ENCODE data around the gene STXBP5. TPM values are rescaled to one million over a fixed set of nuclear protein-coding genes. Genes with fewer than 3 reads are reported as not detected.

Gene STXBP5
- polyA plus RNA-seq, 2 donors = 8.6 to 15.2 TPM

DNA sequence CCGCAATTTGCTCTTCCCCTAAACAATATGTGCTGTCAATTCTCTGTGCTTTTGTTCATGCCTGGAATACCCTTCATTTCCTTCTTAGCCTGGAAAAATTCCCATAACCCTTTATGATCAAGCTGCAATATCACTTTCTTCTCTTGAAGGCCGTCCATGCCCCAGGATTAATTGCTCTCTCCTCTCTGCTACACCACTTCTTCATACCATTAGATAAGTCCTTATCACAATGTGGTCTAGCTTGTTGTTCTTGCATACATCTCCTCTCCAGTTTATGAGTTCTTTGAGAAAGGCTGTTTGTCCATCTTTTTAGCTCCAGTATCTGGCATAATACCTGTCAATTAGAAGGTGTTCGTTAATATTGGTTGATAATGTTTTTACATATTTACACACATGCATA, 193.1 kb downstream of the STXBP5 start:
- H3K36me3 ChIP-seq (ENCODE audit: control insufficient read depth in 2 of 2, insufficient read depth in 2 of 2, low read length in 1 of 2) = no peaks in the 10 kb centered on the region
- H3K27ac ChIP-seq (ENCODE audit: low read depth in 2 of 2, low read length in 1 of 2) = no peak overlapping the region
- H3K9me3 ChIP-seq (ENCODE audit: control insufficient read depth in 2 of 2, insufficient read depth in 1 of 2, low read depth in 1 of 2, low read length in 1 of 2) = peaks cover 2 to 9% of the 10 kb centered on the region in 2 donors
- H3K4me1 ChIP-seq (ENCODE audit: control insufficient read depth in 2 of 2, insufficient read depth in 2 of 2, low read length in 1 of 2) = no peaks in the 10 kb centered on the region
- WGBS, 2 donors = 88 to 92% methylated on average over 3 of the region's 3 CpGs
- H3K4me3 ChIP-seq (ENCODE audit: low read depth in 1 of 2, low read length in 2 of 2) = no peak overlapping the region
- peaks cover 0 to 3% of the 10 kb centered on the region in 2 donors for H3K27me3 ChIP-seq (ENCODE audit: control insufficient read depth in 1 of 2, insufficient read depth in 2 of 2, low read length in 2 of 2)

GRCh38 chr6:147400968-147401367, 196.8 kb downstream of the STXBP5 start:
- H3K27ac ChIP-seq (ENCODE audit: low read depth in 2 of 2, low read length in 1 of 2) = no peak overlapping the region
- H3K4me3 ChIP-seq (ENCODE audit: low read depth in 1 of 2, low read length in 2 of 2) = no peak overlapping the region
- no peaks in the 10 kb centered on the region for H3K36me3 ChIP-seq (ENCODE audit: control insufficient read depth in 2 of 2, insufficient read depth in 2 of 2, low read length in 1 of 2)
- peaks cover 2 to 9% of the 10 kb centered on the region in 2 donors for H3K9me3 ChIP-seq (ENCODE audit: control insufficient read depth in 2 of 2, insufficient read depth in 1 of 2, low read depth in 1 of 2, low read length in 1 of 2)
- peaks cover 0 to 3% of the 10 kb centered on the region in 2 donors for H3K27me3 ChIP-seq (ENCODE audit: control insufficient read depth in 1 of 2, insufficient read depth in 2 of 2, low read length in 2 of 2)
- no peaks in the 10 kb centered on the region for H3K4me1 ChIP-seq (ENCODE audit: control insufficient read depth in 2 of 2, insufficient read depth in 2 of 2, low read length in 1 of 2)

- H3K9me3 ChIP-seq (ENCODE audit: control insufficient read depth in 2 of 2, insufficient read depth in 1 of 2, low read depth in 1 of 2, low read length in 1 of 2) = peaks cover 2 to 14% of the 10 kb centered on the region in 2 donors
- WGBS, 2 donors = 92 to 95% methylated on average over 5 of the region's 5 CpGs
- H3K36me3 ChIP-seq (ENCODE audit: control insufficient read depth in 2 of 2, insufficient read depth in 2 of 2, low read length in 1 of 2) = no peaks in the 10 kb centered on the region
- no peak overlapping the region for H3K27ac ChIP-seq (ENCODE audit: low read depth in 2 of 2, low read length in 1 of 2)
- no peak overlapping the region for H3K4me3 ChIP-seq (ENCODE audit: low read depth in 1 of 2, low read length in 2 of 2)
- H3K4me1 ChIP-seq (ENCODE audit: control insufficient read depth in 2 of 2, insufficient read depth in 2 of 2, low read length in 1 of 2) = no peaks in the 10 kb centered on the region
- H3K27me3 ChIP-seq (ENCODE audit: control insufficient read depth in 1 of 2, insufficient read depth in 2 of 2, low read length in 2 of 2) = peaks cover 0 to 3% of the 10 kb centered on the region in 2 donors
These were observed 197.6 kb downstream of the STXBP5 start for GRCh38 chr6:147401779-147402178.

GRCh38 chr6:147406783-147407182, 202.6 kb downstream of the STXBP5 start:
- WGBS, 2 donors = 95 to 96% methylated on average over 26 to 27 of the region's 27 CpGs
- no peak overlapping the region for H3K27ac ChIP-seq (ENCODE audit: low read depth in 2 of 2, low read length in 1 of 2)
- H3K36me3 ChIP-seq (ENCODE audit: control insufficient read depth in 2 of 2, insufficient read depth in 2 of 2, low read length in 1 of 2) = no peaks in the 10 kb centered on the region
- peaks cover 0 to 9% of the 10 kb centered on the region in 2 donors for H3K9me3 ChIP-seq (ENCODE audit: control insufficient read depth in 2 of 2, insufficient read depth in 1 of 2, low read depth in 1 of 2, low read length in 1 of 2)
- H3K27me3 ChIP-seq (ENCODE audit: control insufficient read depth in 1 of 2, insufficient read depth in 2 of 2, low read length in 2 of 2) = no peaks in the 10 kb centered on the region
- H3K4me3 ChIP-seq (ENCODE audit: low read depth in 1 of 2, low read length in 2 of 2) = no peak overlapping the region
- no peaks in the 10 kb centered on the region for H3K4me1 ChIP-seq (ENCODE audit: control insufficient read depth in 2 of 2, insufficient read depth in 2 of 2, low read length in 1 of 2)

- Histone ChIP-seq H3K27ac (ENCODE audit: low read depth in 2 of 2, low read length in 1 of 2) (no peak overlapping the region), H3K4me1 (ENCODE audit: control insufficient read depth in 2 of 2, insufficient read depth in 2 of 2, low read length in 1 of 2) (no peaks in the 10 kb centered on the region), H3K4me3 (ENCODE audit: low read depth in 1 of 2, low read length in 2 of 2) (no peak overlapping the region), H3K27me3 (ENCODE audit: control insufficient read depth in 1 of 2, insufficient read depth in 2 of 2, low read length in 2 of 2) (no peaks in the 10 kb centered on the region), H3K9me3 (ENCODE audit: control insufficient read depth in 2 of 2, insufficient read depth in 1 of 2, low read depth in 1 of 2, low read length in 1 of 2) (peaks cover 0 to 9% of the 10 kb centered on the region in 2 donors), H3K36me3 (ENCODE audit: control insufficient read depth in 2 of 2, insufficient read depth in 2 of 2, low read length in 1 of 2) (no peaks in the 10 kb centered on the region)
- WGBS, 2 donors = 84% methylated on average over 8 of the region's 8 CpGs
These were observed 203.4 kb downstream of the STXBP5 start for GRCh38 chr6:147407571-147407970.

DNA sequence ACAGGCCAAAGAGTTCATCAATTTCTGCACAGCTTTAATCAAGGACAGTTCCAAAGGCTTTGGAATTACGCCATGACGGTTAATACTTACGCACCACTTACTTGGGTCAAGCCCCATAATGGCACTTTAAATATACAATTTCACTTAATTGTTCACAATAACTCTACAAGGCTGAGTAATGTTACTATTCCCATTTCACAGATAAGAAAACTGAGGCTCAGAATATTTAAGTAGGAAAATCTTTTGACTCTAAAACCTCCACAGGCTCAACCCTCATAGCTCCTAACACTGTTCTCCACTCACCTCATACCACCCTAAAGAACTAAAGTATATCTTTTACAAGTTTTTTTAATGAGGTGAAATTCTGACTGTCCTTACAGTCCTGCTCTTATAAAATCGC, 212.4 kb downstream of the STXBP5 start:
- 91 to 96% methylated on average over 4 of the region's 4 CpGs for WGBS, 2 donors
- Histone ChIP-seq H3K27ac (ENCODE audit: low read depth in 2 of 2, low read length in 1 of 2) (no peak overlapping the region), H3K4me1 (ENCODE audit: control insufficient read depth in 2 of 2, insufficient read depth in 2 of 2, low read length in 1 of 2) (no peaks in the 10 kb centered on the region), H3K27me3 (ENCODE audit: control insufficient read depth in 1 of 2, insufficient read depth in 2 of 2, low read length in 2 of 2) (peaks cover 0 to 3% of the 10 kb centered on the region in 2 donors), H3K9me3 (ENCODE audit: control insufficient read depth in 2 of 2, insufficient read depth in 1 of 2, low read depth in 1 of 2, low read length in 1 of 2) (no peaks in the 10 kb centered on the region), H3K4me3 (ENCODE audit: low read depth in 1 of 2, low read length in 2 of 2) (no peak overlapping the region), H3K36me3 (ENCODE audit: control insufficient read depth in 2 of 2, insufficient read depth in 2 of 2, low read length in 1 of 2) (no peaks in the 10 kb centered on the region)

GRCh38 chr6:147417954-147418353, 213.7 kb downstream of the STXBP5 start:
- WGBS, 2 donors = 92 to 93% methylated on average over 7 of the region's 7 CpGs
- Histone ChIP-seq H3K36me3 (ENCODE audit: control insufficient read depth in 2 of 2, insufficient read depth in 2 of 2, low read length in 1 of 2) (no peaks in the 10 kb centered on the region), H3K27me3 (ENCODE audit: control insufficient read depth in 1 of 2, insufficient read depth in 2 of 2, low read length in 2 of 2) (peaks cover 0 to 3% of the 10 kb centered on the region in 2 donors), H3K4me1 (ENCODE audit: control insufficient read depth in 2 of 2, insufficient read depth in 2 of 2, low read length in 1 of 2) (no peaks in the 10 kb centered on the region), H3K4me3 (ENCODE audit: low read depth in 1 of 2, low read length in 2 of 2) (no peak overlapping the region), H3K9me3 (ENCODE audit: control insufficient read depth in 2 of 2, insufficient read depth in 1 of 2, low read depth in 1 of 2, low read length in 1 of 2) (no peaks in the 10 kb centered on the region), H3K27ac (ENCODE audit: low read depth in 2 of 2, low read length in 1 of 2) (no peak overlapping the region)

DNA sequence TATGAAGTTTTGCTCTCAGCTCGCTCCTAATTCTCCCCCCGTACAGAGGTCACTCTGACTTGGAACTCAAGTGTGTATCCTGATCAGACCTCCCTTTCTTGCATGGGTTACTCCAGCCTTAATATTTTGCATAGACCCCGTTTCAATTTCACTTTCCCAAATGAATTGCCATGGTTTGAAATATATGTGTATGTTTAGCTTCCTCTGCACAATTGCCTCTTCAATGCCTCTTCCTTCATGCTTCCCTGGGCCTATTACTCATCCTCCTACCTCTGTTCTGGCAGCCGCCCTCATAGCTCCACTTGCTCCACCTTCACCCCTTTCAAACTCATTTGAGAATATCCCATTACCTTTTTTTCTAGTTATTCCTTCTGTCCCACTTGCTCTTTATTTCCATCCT, 214.3 kb downstream of the STXBP5 start:
- Histone ChIP-seq H3K36me3 (ENCODE audit: control insufficient read depth in 2 of 2, insufficient read depth in 2 of 2, low read length in 1 of 2) (no peaks in the 10 kb centered on the region), H3K27me3 (ENCODE audit: control insufficient read depth in 1 of 2, insufficient read depth in 2 of 2, low read length in 2 of 2) (peaks cover 0 to 3% of the 10 kb centered on the region in 2 donors), H3K4me3 (ENCODE audit: low read depth in 1 of 2, low read length in 2 of 2) (no peak overlapping the region), H3K27ac (ENCODE audit: low read depth in 2 of 2, low read length in 1 of 2) (no peak overlapping the region), H3K4me1 (ENCODE audit: control insufficient read depth in 2 of 2, insufficient read depth in 2 of 2, low read length in 1 of 2) (no peaks in the 10 kb centered on the region), H3K9me3 (ENCODE audit: control insufficient read depth in 2 of 2, insufficient read depth in 1 of 2, low read depth in 1 of 2, low read length in 1 of 2) (no peaks in the 10 kb centered on the region)
- WGBS, 2 donors = 69 to 72% methylated on average over 4 of the region's 4 CpGs

DNA sequence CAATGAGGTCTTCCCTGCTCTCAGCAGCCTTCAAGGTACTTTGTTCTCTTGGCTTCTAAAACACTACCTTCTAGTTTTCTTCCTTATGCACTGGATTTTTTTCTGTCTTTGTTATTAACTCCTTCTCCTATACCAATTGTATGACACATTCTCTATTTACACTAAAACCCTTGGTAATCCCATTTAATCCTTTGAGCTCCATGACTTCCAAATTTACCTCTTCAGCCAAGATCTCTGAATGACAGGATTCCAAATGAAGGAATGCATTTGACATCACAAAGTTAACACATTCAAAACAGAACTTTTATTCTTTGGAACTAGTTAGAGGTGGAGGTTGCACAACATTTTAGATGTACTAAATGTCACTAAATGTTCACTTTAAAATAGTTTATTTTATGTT, 217.7 kb downstream of the STXBP5 start:
- Histone ChIP-seq H3K27ac (ENCODE audit: low read depth in 2 of 2, low read length in 1 of 2) (no peak overlapping the region), H3K4me1 (ENCODE audit: control insufficient read depth in 2 of 2, insufficient read depth in 2 of 2, low read length in 1 of 2) (no peaks in the 10 kb centered on the region), H3K9me3 (ENCODE audit: control insufficient read depth in 2 of 2, insufficient read depth in 1 of 2, low read depth in 1 of 2, low read length in 1 of 2) (no peaks in the 10 kb centered on the region), H3K27me3 (ENCODE audit: control insufficient read depth in 1 of 2, insufficient read depth in 2 of 2, low read length in 2 of 2) (no peaks in the 10 kb centered on the region), H3K36me3 (ENCODE audit: control insufficient read depth in 2 of 2, insufficient read depth in 2 of 2, low read length in 1 of 2) (no peaks in the 10 kb centered on the region), H3K4me3 (ENCODE audit: low read depth in 1 of 2, low read length in 2 of 2) (no peak overlapping the region)

- Histone ChIP-seq H3K27me3 (ENCODE audit: control insufficient read depth in 1 of 2, insufficient read depth in 2 of 2, low read length in 2 of 2) (no peaks in the 10 kb centered on the region), H3K9me3 (ENCODE audit: control insufficient read depth in 2 of 2, insufficient read depth in 1 of 2, low read depth in 1 of 2, low read length in 1 of 2) (no peaks in the 10 kb centered on the region), H3K4me3 (ENCODE audit: low read depth in 1 of 2, low read length in 2 of 2) (no peak overlapping the region), H3K27ac (ENCODE audit: low read depth in 2 of 2, low read length in 1 of 2) (no peak overlapping the region), H3K36me3 (ENCODE audit: control insufficient read depth in 2 of 2, insufficient read depth in 2 of 2, low read length in 1 of 2) (no peaks in the 10 kb centered on the region), H3K4me1 (ENCODE audit: control insufficient read depth in 2 of 2, insufficient read depth in 2 of 2, low read length in 1 of 2) (no peaks in the 10 kb centered on the region)
- 94 to 95% methylated on average over 11 of the region's 11 CpGs for WGBS, 2 donors
These were observed 218.9 kb downstream of the STXBP5 start for GRCh38 chr6:147423111-147423510.
